Pancreas (tissue), 10 donors: Measurements from ENCODE around the gene BCL2L14. TPM values are rescaled to one million over a fixed set of nuclear protein-coding genes. Genes with fewer than 3 reads are reported as not detected.

Experiments
- ATAC-seq, 4 donors: fragments of 200-7000 bp; cut with Tn5 transposase; one replicate each; pipeline versions ENCODE4 v1.8.0 to v1.9.1; 2020; ENCODE audit warnings: mild to moderate bottlenecking in 4 of 4, moderate library complexity in 4 of 4
- DNase-seq, 6 donors: peaks; one replicate each; pipeline ENCODE4 v3.0.0-alpha.2; 2020
- FAIRE-seq: peaks from 2 replicates; lab custom pipeline; 2012; peaks lifted over from hg19 to GRCh38; lab: Jason Lieb, UNC
- H3K27ac ChIP-seq, 4 donors: fragments of 200-600 bp; sonication (generic); 1 replicate in 3 of 4; 2 replicates in 1 of 4; pipeline versions ENCODE4 v1.5.0 to v1.8.0; 2020
- H3K27me3 ChIP-seq, 4 donors: fragments of 200-600 bp; one replicate each; pipeline ENCODE4 v1.8.0; 2021
- H3K36me3 ChIP-seq, 3 donors: fragments of 200-600 bp; sonication (generic) in 1 of 3; one replicate each; pipeline versions ENCODE4 v1.5.0 to v1.8.0; 2020 to 2021
- H3K4me1 ChIP-seq, 3 donors: fragments of 200-600 bp; one replicate each; pipeline ENCODE4 v1.8.0; 2021
- H3K4me3 ChIP-seq, 4 donors: fragments of 200-600 bp; sonication (generic) in 2 of 4; one replicate each; pipeline versions ENCODE4 v1.5.0 to v1.8.0; 2020 to 2021
- H3K9me3 ChIP-seq, 4 donors: fragments of 200-600 bp; one replicate each; pipeline ENCODE4 v1.8.0; 2021
- WGBS, 2 donors: extraction: QIAGEN DNeasy Blood & Tissue Kit; methylation state at CpG; one replicate each; pipeline ENCODE4 v1.1.7; 2013; 5-methylcytosine and 5-hydroxymethylcytosine counted together
- intact Hi-C, 3 donors: fragments of 100-400 bp; cut with DNase I; formaldehyde crosslinking; loops; one replicate each; pipeline versions ENCODE4 v1.11.1 to v1.14.2; 2022
- polyA plus RNA-seq, 2 donors: library from polyadenylated mRNA; stranded (reverse); fragments of 200-250 nt; gene quantifications; one replicate each; pipeline ENCODE4 v1.2.3, GENCODE V29; 2013
- total RNA-seq, 6 donors: library from RNA; stranded (reverse); fragmentation: NEBNext Ultra II Directional in 4 of 6; extraction: Animal tissue kit (Norgen Biotek cat#: 25700) in 4 of 6; gene quantifications; one replicate each; pipeline versions ENCODE4 v1.2.1 to v1.2.4, GENCODE V29; 2021 to 2023
- TF ChIP-seq, protein P1 (sequence below), 4 donors: fragments of 200-600 bp; sonication (generic) in 3 of 4; IDR thresholded peaks; one replicate each; pipeline versions ENCODE4 v1.5.0 to v1.8.0; 2021; ENCODE audit warnings: antibody characterized with exemption in 4 of 4
- donor health status: healthy with polysubstance abuse.
- donor health status: DM: no; HTN: no; CAD: no; lungs with moderate emphysema.
- donor health status: DM: no; HTN: no; CAD: no.
- donor health status: control.
- donor health status: control.
- donor health status: Bipolar disorder and iron deficiency.
- donor health status: DM: yes; HTN: yes; CAD: no.
- donor health status: DM: no; HTN: no; CAD: no.
- donor health status: DM: no; HTN: no; CAD: no.
- donor health status: DM: yes; HTN: yes; CAD: no.

Gene BCL2L14
- total and polyA plus RNA-seq, 8 donors = 2.0 to 5.4 (median 4.1) TPM

DNA sequence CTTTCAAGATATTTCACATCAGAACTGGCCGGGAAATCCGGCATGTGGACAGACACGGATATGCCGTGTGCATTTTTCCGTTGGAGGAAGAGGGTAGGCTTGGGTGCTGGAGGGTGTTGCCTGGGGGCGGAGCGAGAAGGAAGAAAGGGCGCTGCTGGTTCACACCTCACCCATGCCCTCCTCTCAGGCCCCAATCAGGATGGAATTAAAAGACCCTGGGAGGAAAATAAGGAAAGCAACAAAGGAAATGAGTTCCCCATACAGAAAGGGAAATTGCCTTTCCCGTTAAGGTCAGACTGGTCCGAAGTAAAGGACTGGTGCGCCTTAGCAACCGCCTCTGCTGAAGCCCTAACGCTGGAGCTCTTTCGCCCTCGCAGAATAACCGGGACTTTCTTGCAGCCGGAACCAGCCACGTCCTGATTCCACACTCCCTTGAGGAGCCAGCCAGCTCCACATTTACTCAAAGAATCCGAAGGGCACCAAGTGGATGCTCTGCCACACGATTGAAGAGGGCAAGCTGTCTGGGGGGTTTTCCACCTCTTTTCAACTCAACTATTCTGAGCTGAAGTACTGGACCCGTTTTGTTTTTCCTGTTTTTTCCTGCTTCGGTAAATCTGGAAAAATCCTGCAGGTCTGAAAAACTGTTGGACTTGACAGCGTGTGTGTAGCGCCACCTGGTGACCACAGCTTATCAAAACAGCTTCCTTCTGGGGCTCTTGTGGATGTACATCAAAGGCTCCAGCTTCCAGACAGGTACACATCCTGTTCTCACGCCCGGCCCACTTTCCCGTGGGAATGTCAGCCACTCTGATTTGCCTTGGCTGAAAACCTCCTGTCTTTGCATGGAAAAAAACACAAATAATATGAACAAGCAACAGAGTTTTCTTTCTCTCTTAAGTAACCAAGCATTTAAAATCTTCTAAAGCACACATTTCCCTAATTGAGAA, 37.6 kb upstream of the BCL2L14 start:
- Histone ChIP-seq H3K9me3 (no peaks in the 10 kb centered on the region), H3K27ac (peak overlapping the region in 3 of 4 donors; percentile 11 to 87 (median 74)), H3K4me3 (peak overlapping the region; percentile 3 to 42 (median 28)), H3K36me3 (no peaks in the 10 kb centered on the region), H3K27me3 (no peaks in the 10 kb centered on the region), H3K4me1 (no peaks in the 10 kb centered on the region)
- TF ChIP-seq, protein P1, sequence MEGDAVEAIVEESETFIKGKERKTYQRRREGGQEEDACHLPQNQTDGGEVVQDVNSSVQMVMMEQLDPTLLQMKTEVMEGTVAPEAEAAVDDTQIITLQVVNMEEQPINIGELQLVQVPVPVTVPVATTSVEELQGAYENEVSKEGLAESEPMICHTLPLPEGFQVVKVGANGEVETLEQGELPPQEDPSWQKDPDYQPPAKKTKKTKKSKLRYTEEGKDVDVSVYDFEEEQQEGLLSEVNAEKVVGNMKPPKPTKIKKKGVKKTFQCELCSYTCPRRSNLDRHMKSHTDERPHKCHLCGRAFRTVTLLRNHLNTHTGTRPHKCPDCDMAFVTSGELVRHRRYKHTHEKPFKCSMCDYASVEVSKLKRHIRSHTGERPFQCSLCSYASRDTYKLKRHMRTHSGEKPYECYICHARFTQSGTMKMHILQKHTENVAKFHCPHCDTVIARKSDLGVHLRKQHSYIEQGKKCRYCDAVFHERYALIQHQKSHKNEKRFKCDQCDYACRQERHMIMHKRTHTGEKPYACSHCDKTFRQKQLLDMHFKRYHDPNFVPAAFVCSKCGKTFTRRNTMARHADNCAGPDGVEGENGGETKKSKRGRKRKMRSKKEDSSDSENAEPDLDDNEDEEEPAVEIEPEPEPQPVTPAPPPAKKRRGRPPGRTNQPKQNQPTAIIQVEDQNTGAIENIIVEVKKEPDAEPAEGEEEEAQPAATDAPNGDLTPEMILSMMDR (IDR thresholded peaks at IDR 0.05) = peak; percentile 41 to 87 (median 63)
- 3 to 7% methylated on average over 27 of the region's 27 CpGs for WGBS, 2 donors
- intact Hi-C loops = loop anchor here in 1 of 3 donors (5.0 kb wide), 1 partner anchor 451 kb away; no protein-coding TSS in a partner anchor
- FAIRE-seq = peak; percentile 57
- peak; percentile 61 to 90 (median 82) for DNase-seq
- peak; percentile 92 to 95 (median 92) for ATAC-seq

DNA sequence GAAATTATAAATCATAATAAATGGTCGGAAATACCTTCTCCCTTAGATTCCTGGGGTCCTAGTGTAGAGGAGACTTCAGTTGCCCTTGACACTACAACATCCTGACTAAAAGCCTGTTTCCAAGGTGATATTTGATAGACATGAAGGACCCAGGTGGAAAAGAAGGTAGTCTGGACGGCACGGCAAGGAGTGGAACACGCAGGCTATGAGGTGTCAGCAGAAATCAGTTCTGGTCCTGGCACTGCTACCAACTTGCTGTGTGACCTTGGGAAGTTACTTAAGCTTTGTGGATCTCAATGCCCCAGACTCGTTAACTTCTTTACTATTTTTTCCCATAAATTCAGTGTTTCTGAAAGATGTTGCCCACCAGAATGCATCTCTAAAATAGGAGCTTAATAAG, 36.9 kb upstream of the BCL2L14 start:
- H3K36me3 ChIP-seq = no peaks in the 10 kb centered on the region
- no peak for DNase-seq
- H3K9me3 ChIP-seq = no peaks in the 10 kb centered on the region
- H3K27ac ChIP-seq = no peak overlapping the region
- H3K27me3 ChIP-seq = no peaks in the 10 kb centered on the region
- WGBS, 2 donors = 16 to 18% methylated on average over 5 of the region's 5 CpGs
- no peaks in the 10 kb centered on the region for H3K4me1 ChIP-seq
- TF ChIP-seq, protein P1 (IDR thresholded peaks at IDR 0.05) = no peak
- no peak for FAIRE-seq
- ATAC-seq = no peak
- H3K4me3 ChIP-seq = no peak overlapping the region
- intact Hi-C loops = loop anchor here in 1 of 3 donors (5.0 kb wide), 1 partner anchor 452 kb away; no protein-coding TSS in a partner anchor

DNA sequence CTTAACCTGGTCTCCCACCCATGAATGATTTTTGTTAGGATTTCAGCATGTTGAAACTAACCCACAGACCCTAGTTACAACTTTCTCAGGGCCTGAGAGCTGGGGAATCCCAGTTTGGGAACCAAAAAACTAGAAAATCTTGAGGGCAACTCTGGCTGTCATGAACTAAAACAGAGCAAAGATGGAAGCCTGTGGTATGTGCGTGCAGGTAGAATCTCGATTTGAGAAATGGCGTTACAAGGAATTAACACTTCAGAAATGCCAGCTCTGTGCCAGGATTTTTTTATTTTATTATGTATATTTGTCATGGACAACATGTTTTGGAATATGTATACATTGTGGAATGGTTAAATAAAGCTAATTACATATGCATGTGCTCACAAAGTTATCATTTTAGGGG, 36.4 kb upstream of the BCL2L14 start:
- Histone ChIP-seq H3K9me3 (no peaks in the 10 kb centered on the region), H3K27me3 (no peaks in the 10 kb centered on the region), H3K4me3 (no peak overlapping the region), H3K27ac (no peak overlapping the region), H3K36me3 (no peaks in the 10 kb centered on the region), H3K4me1 (no peaks in the 10 kb centered on the region)
- no peak for ATAC-seq
- no peak for FAIRE-seq
- TF ChIP-seq, protein P1 (IDR thresholded peaks at IDR 0.05) = no peak
- intact Hi-C loops = loop anchor here in 1 of 3 donors (5.0 kb wide), 1 partner anchor 452 kb away; no protein-coding TSS in a partner anchor
- WGBS, 2 donors = 73 to 85% methylated on average over 3 of the region's 3 CpGs
- no peak for DNase-seq

DNA sequence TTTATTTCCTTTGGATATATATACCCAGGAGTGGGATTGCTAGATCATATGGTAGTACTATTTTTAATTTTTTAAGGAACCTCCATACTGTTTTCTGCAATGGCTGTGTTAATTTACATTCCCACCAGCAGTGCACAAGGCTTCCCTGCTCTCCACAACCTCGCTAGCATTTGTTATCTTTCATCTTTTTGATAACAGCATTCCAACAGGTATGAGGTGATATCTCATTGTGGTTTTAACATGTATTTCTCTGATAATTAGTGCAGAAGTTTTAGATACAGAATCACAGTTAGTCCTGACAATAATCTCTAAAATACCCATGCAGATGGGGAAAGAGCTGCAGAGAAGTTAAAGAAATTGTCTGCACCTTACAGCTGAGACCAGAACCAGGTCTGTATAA, 35.5 kb upstream of the BCL2L14 start:
- Histone ChIP-seq H3K27ac (no peak overlapping the region), H3K36me3 (no peaks in the 10 kb centered on the region), H3K27me3 (no peaks in the 10 kb centered on the region), H3K4me1 (no peaks in the 10 kb centered on the region), H3K9me3 (no peaks in the 10 kb centered on the region), H3K4me3 (no peak overlapping the region)
- DNase-seq (no peak), FAIRE-seq (no peak), ATAC-seq (no peak)
- intact Hi-C loops = no loop called here
- TF ChIP-seq, protein P1 (IDR thresholded peaks at IDR 0.05) = no peak
- WGBS, 2 donors = 20 to 23% methylated on average over 1 of the region's 1 CpG

DNA sequence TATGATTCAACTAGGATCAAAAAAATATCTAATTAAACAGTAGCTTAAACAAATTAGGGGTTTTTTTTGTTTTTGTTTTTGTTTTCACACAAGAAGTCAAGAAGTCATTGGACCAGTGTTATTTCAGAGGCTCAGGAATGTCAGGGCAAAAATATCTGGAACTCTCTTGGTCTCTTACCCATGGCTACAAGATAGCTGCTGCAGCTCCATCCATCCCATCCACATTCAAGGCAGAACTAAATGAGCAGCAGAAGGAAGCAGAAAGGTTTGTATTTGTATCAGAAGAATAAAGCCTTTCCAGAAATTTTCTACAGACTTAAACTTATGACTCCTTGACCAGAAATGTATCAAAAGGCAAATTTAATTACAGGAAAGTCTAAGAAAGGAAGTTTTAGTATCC, 33.8 kb upstream of the BCL2L14 start:
- intact Hi-C loops = no loop called here
- DNase-seq (no peak), ATAC-seq (no peak), FAIRE-seq (no peak)
- Histone ChIP-seq H3K4me3 (no peak overlapping the region), H3K4me1 (no peaks in the 10 kb centered on the region), H3K36me3 (no peaks in the 10 kb centered on the region), H3K27ac (no peak overlapping the region), H3K27me3 (no peaks in the 10 kb centered on the region), H3K9me3 (no peaks in the 10 kb centered on the region)
- TF ChIP-seq, protein P1 (IDR thresholded peaks at IDR 0.05) = no peak
